Left renal cortex interstitium (tissue), 4 donors: ENCODE results near the gene ALOX12. TPM values are rescaled to one million over a fixed set of nuclear protein-coding genes. Genes with fewer than 3 reads are reported as not detected.
"Not testable (repeated sequence)": the region's sequence is repeated elsewhere in the genome, so short reads cannot be mapped to it uniquely, and the experiment has no call there.

ENCODE experiments used
- DNase-seq, 4 donors: peaks; one replicate each; pipeline ENCODE4 v3.0.0-alpha.2; 2013; ENCODE audit warnings: low read depth in 4 of 4, low spot score in 2 of 4, missing footprints in 1 of 4
- polyA plus RNA-seq, 4 donors: library from polyadenylated mRNA; unstranded; fragments of 120-200 nt; gene quantifications; one replicate each; pipeline ENCODE4 v1.2.1, GENCODE V29; 2013; ENCODE audit not compliant: insufficient read length in 4 of 4

Gene ALOX12
- polyA plus RNA-seq = 1 to 10 TPM; 1.5 to 3.8 (median 2.7) TPM

GRCh38 chr17:6995500-6996255, at the start of gene ALOX12:
TSS of gene ALOX12 (plus strand) at chr17:6996049. CDS start at chr17:6996118, 69 bp downstream.
- no peak for DNase-seq

- no peak for DNase-seq
Measured at GRCh38 chr17:6947745-6948144, 48.1 kb upstream of the ALOX12 start.

GRCh38 chr17:6948562-6948961, 47.3 kb upstream of the ALOX12 start:
- DNase-seq = no peak

- DNase-seq = no peak
Measured at GRCh38 chr17:6948976-6949375, 46.9 kb upstream of the ALOX12 start.

GRCh38 chr17:6950938-6951337, 44.9 kb upstream of the ALOX12 start:
- DNase-seq = not testable (repeated sequence)

GRCh38 chr17:6953689-6954088, 42.2 kb upstream of the ALOX12 start:
- DNase-seq = no peak

GRCh38 chr17:6959700-6960099, 36.1 kb upstream of the ALOX12 start:
- DNase-seq = no peak

GRCh38 chr17:6969323-6969726, 26.5 kb upstream of the ALOX12 start:
- DNase-seq = no peak

- DNase-seq = no peak
Measured at GRCh38 chr17:6970992-6971391, 24.9 kb upstream of the ALOX12 start.

GRCh38 chr17:6979440-6979839, 16.4 kb upstream of the ALOX12 start:
- not testable (repeated sequence) for DNase-seq

GRCh38 chr17:6981426-6981825, 14.4 kb upstream of the ALOX12 start:
- no peak for DNase-seq

GRCh38 chr17:6985266-6985665, 10.6 kb upstream of the ALOX12 start:
- no peak for DNase-seq

GRCh38 chr17:6986676-6987075, 9.2 kb upstream of the ALOX12 start:
- no peak for DNase-seq

- no peak for DNase-seq
Measured at GRCh38 chr17:6989779-6990178, 6.1 kb upstream of the ALOX12 start.

- DNase-seq = not testable (repeated sequence)
Measured at GRCh38 chr17:6993613-6994056, 2.2 kb upstream of the ALOX12 start.

GRCh38 chr17:6994118-6994598, 1.7 kb upstream of the ALOX12 start:
- DNase-seq = no peak

- no peak for DNase-seq
Measured at GRCh38 chr17:6994666-6995256, 1.1 kb upstream of the ALOX12 start.

- no peak for DNase-seq
Measured at GRCh38 chr17:6996256-6997011, 585 bp downstream of the ALOX12 start.

GRCh38 chr17:6997171-6997570, 1.3 kb downstream of the ALOX12 start:
- no peak for DNase-seq

- no peak for DNase-seq
Measured at GRCh38 chr17:6998855-6999508, 3.1 kb downstream of the ALOX12 start.
